ENCODE data around the gene TAPT1.

The TAPT1 gene

GRCh38 chr4:16125571-16126445 is 100.5 kb downstream of the TAPT1 start:
- Histone ChIP-seq H3K4me1 (ENCODE audit: control insufficient read depth, insufficient read depth, low read length, poor library complexity, severe bottlenecking) (no peaks in the 10 kb centered on the region), H3K27me3 (replicated peaks; ENCODE audit: control insufficient read depth, insufficient read depth, low read length, poor library complexity, severe bottlenecking) (no peaks in the 10 kb centered on the region), H3K27ac (ENCODE audit: insufficient read depth, low read length, poor library complexity, severe bottlenecking) (no peak overlapping the region), H3K9me3 (ENCODE audit: control insufficient read depth, low read length) (no peaks in the 10 kb centered on the region), H3K4me3 (ENCODE audit: insufficient read depth, low read depth, low read length, poor library complexity, severe bottlenecking) (no peak overlapping the region), H3K36me3 (ENCODE audit: control insufficient read depth, insufficient read depth, low read length) (no peaks in the 10 kb centered on the region)
- no peak for DNase-seq

- H3K4me3 ChIP-seq (ENCODE audit: insufficient read depth, low read depth, low read length, poor library complexity, severe bottlenecking), result no peak overlapping the region
- no peak for DNase-seq
- no peaks in the 10 kb centered on the region for H3K4me1 ChIP-seq (ENCODE audit: control insufficient read depth, insufficient read depth, low read length, poor library complexity, severe bottlenecking)
- H3K9me3 ChIP-seq (ENCODE audit: control insufficient read depth, low read length), result no peaks in the 10 kb centered on the region
- H3K27me3 ChIP-seq (replicated peaks; ENCODE audit: control insufficient read depth, insufficient read depth, low read length, poor library complexity, severe bottlenecking), result no peaks in the 10 kb centered on the region
- H3K36me3 ChIP-seq (ENCODE audit: control insufficient read depth, insufficient read depth, low read length), result no peaks in the 10 kb centered on the region
- H3K27ac ChIP-seq (ENCODE audit: insufficient read depth, low read length, poor library complexity, severe bottlenecking), result no peak overlapping the region
Observed at GRCh38 chr4:16124232-16124631, 102.0 kb downstream of the TAPT1 start.

- no peak for DNase-seq
- Histone ChIP-seq H3K36me3 (ENCODE audit: control insufficient read depth, insufficient read depth, low read length) (no peaks in the 10 kb centered on the region), H3K4me3 (ENCODE audit: insufficient read depth, low read depth, low read length, poor library complexity, severe bottlenecking) (no peak overlapping the region), H3K4me1 (ENCODE audit: control insufficient read depth, insufficient read depth, low read length, poor library complexity, severe bottlenecking) (no peaks in the 10 kb centered on the region), H3K27me3 (replicated peaks; ENCODE audit: control insufficient read depth, insufficient read depth, low read length, poor library complexity, severe bottlenecking) (no peaks in the 10 kb centered on the region), H3K27ac (ENCODE audit: insufficient read depth, low read length, poor library complexity, severe bottlenecking) (no peak overlapping the region), H3K9me3 (ENCODE audit: control insufficient read depth, low read length) (no peaks in the 10 kb centered on the region)
Observed at GRCh38 chr4:16123356-16124084, 102.8 kb downstream of the TAPT1 start.

- Histone ChIP-seq H3K27ac (ENCODE audit: insufficient read depth, low read length, poor library complexity, severe bottlenecking) (no peak overlapping the region), H3K4me1 (ENCODE audit: control insufficient read depth, insufficient read depth, low read length, poor library complexity, severe bottlenecking) (no peaks in the 10 kb centered on the region), H3K27me3 (replicated peaks; ENCODE audit: control insufficient read depth, insufficient read depth, low read length, poor library complexity, severe bottlenecking) (no peaks in the 10 kb centered on the region), H3K36me3 (ENCODE audit: control insufficient read depth, insufficient read depth, low read length) (no peaks in the 10 kb centered on the region), H3K9me3 (ENCODE audit: control insufficient read depth, low read length) (no peaks in the 10 kb centered on the region), H3K4me3 (ENCODE audit: insufficient read depth, low read depth, low read length, poor library complexity, severe bottlenecking) (no peak overlapping the region)
- no peak for DNase-seq
Observed at GRCh38 chr4:16122784-16123183, 103.5 kb downstream of the TAPT1 start.

- Histone ChIP-seq H3K36me3 (ENCODE audit: control insufficient read depth, insufficient read depth, low read length) (no peaks in the 10 kb centered on the region), H3K27me3 (replicated peaks; ENCODE audit: control insufficient read depth, insufficient read depth, low read length, poor library complexity, severe bottlenecking) (no peaks in the 10 kb centered on the region), H3K27ac (ENCODE audit: insufficient read depth, low read length, poor library complexity, severe bottlenecking) (no peak overlapping the region), H3K4me1 (ENCODE audit: control insufficient read depth, insufficient read depth, low read length, poor library complexity, severe bottlenecking) (no peaks in the 10 kb centered on the region), H3K9me3 (ENCODE audit: control insufficient read depth, low read length) (no peaks in the 10 kb centered on the region), H3K4me3 (ENCODE audit: insufficient read depth, low read depth, low read length, poor library complexity, severe bottlenecking) (no peak overlapping the region)
- no peak for DNase-seq
Observed at GRCh38 chr4:16122308-16122711, 104.0 kb downstream of the TAPT1 start.

GRCh38 chr4:16120720-16121119 is 105.6 kb downstream of the TAPT1 start:
- DNase-seq, result no peak
- no peaks in the 10 kb centered on the region for H3K27me3 ChIP-seq (replicated peaks; ENCODE audit: control insufficient read depth, insufficient read depth, low read length, poor library complexity, severe bottlenecking)
- H3K4me3 ChIP-seq (ENCODE audit: insufficient read depth, low read depth, low read length, poor library complexity, severe bottlenecking), result no peak overlapping the region
- no peaks in the 10 kb centered on the region for H3K4me1 ChIP-seq (ENCODE audit: control insufficient read depth, insufficient read depth, low read length, poor library complexity, severe bottlenecking)
- no peaks in the 10 kb centered on the region for H3K36me3 ChIP-seq (ENCODE audit: control insufficient read depth, insufficient read depth, low read length)
- H3K27ac ChIP-seq (ENCODE audit: insufficient read depth, low read length, poor library complexity, severe bottlenecking), result no peak overlapping the region
- H3K9me3 ChIP-seq (ENCODE audit: control insufficient read depth, low read length), result no peaks in the 10 kb centered on the region

- no peak overlapping the region for H3K27ac ChIP-seq (ENCODE audit: insufficient read depth, low read length, poor library complexity, severe bottlenecking)
- H3K4me1 ChIP-seq (ENCODE audit: control insufficient read depth, insufficient read depth, low read length, poor library complexity, severe bottlenecking), result no peaks in the 10 kb centered on the region
- H3K27me3 ChIP-seq (replicated peaks; ENCODE audit: control insufficient read depth, insufficient read depth, low read length, poor library complexity, severe bottlenecking), result no peaks in the 10 kb centered on the region
- no peak overlapping the region for H3K4me3 ChIP-seq (ENCODE audit: insufficient read depth, low read depth, low read length, poor library complexity, severe bottlenecking)
- no peak for DNase-seq
- no peaks in the 10 kb centered on the region for H3K9me3 ChIP-seq (ENCODE audit: control insufficient read depth, low read length)
- H3K36me3 ChIP-seq (ENCODE audit: control insufficient read depth, insufficient read depth, low read length), result no peaks in the 10 kb centered on the region
Observed at GRCh38 chr4:16119981-16120380, 106.3 kb downstream of the TAPT1 start.

- no peaks in the 10 kb centered on the region for H3K4me1 ChIP-seq (ENCODE audit: control insufficient read depth, insufficient read depth, low read length, poor library complexity, severe bottlenecking)
- DNase-seq, result no peak
- H3K27ac ChIP-seq (ENCODE audit: insufficient read depth, low read length, poor library complexity, severe bottlenecking), result no peak overlapping the region
- H3K9me3 ChIP-seq (ENCODE audit: control insufficient read depth, low read length), result no peaks in the 10 kb centered on the region
- no peak overlapping the region for H3K4me3 ChIP-seq (ENCODE audit: insufficient read depth, low read depth, low read length, poor library complexity, severe bottlenecking)
- H3K27me3 ChIP-seq (replicated peaks; ENCODE audit: control insufficient read depth, insufficient read depth, low read length, poor library complexity, severe bottlenecking), result no peaks in the 10 kb centered on the region
- no peaks in the 10 kb centered on the region for H3K36me3 ChIP-seq (ENCODE audit: control insufficient read depth, insufficient read depth, low read length)
Observed at GRCh38 chr4:16118090-16118489, 108.2 kb downstream of the TAPT1 start.

GRCh38 chr4:16117164-16117563 is 109.1 kb downstream of the TAPT1 start:
- H3K36me3 ChIP-seq (ENCODE audit: control insufficient read depth, insufficient read depth, low read length), result no peaks in the 10 kb centered on the region
- H3K4me3 ChIP-seq (ENCODE audit: insufficient read depth, low read depth, low read length, poor library complexity, severe bottlenecking), result no peak overlapping the region
- no peak overlapping the region for H3K27ac ChIP-seq (ENCODE audit: insufficient read depth, low read length, poor library complexity, severe bottlenecking)
- H3K4me1 ChIP-seq (ENCODE audit: control insufficient read depth, insufficient read depth, low read length, poor library complexity, severe bottlenecking), result no peaks in the 10 kb centered on the region
- DNase-seq, result no peak
- no peaks in the 10 kb centered on the region for H3K27me3 ChIP-seq (replicated peaks; ENCODE audit: control insufficient read depth, insufficient read depth, low read length, poor library complexity, severe bottlenecking)
- H3K9me3 ChIP-seq (ENCODE audit: control insufficient read depth, low read length), result no peaks in the 10 kb centered on the region

GRCh38 chr4:16116493-16116990 is 109.7 kb downstream of the TAPT1 start:
- H3K27ac ChIP-seq (ENCODE audit: insufficient read depth, low read length, poor library complexity, severe bottlenecking), result no peak overlapping the region
- no peaks in the 10 kb centered on the region for H3K36me3 ChIP-seq (ENCODE audit: control insufficient read depth, insufficient read depth, low read length)
- no peaks in the 10 kb centered on the region for H3K9me3 ChIP-seq (ENCODE audit: control insufficient read depth, low read length)
- H3K4me3 ChIP-seq (ENCODE audit: insufficient read depth, low read depth, low read length, poor library complexity, severe bottlenecking), result no peak overlapping the region
- no peak for DNase-seq
- H3K27me3 ChIP-seq (replicated peaks; ENCODE audit: control insufficient read depth, insufficient read depth, low read length, poor library complexity, severe bottlenecking), result no peaks in the 10 kb centered on the region
- no peaks in the 10 kb centered on the region for H3K4me1 ChIP-seq (ENCODE audit: control insufficient read depth, insufficient read depth, low read length, poor library complexity, severe bottlenecking)
